Fibroblast of lung (primary cell): ENCODE measurements around the gene HIPK2.

Source experiments
- CTCF ChIP-seq, 2 donors: IDR thresholded peaks in 1 of 2; conservative IDR thresholded peaks in 1 of 2; 1 replicate in 1 of 2; 2 replicates in 1 of 2; pipeline ENCODE4 v1.5.1; 2011 to 2012; ENCODE audit warnings: low read length in 2 of 2, control low read depth in 1 of 2, inconsistent platforms in 1 of 2, low read depth in 1 of 2, mild to moderate bottlenecking in 1 of 2
- EZH2 ChIP-seq: IDR thresholded peaks from 2 replicates; pipeline ENCODE4 v1.5.1; 2012; ENCODE audit warnings: low read length, control low read depth, mild to moderate bottlenecking; ENCODE audit errors: missing control alignments

DNA sequence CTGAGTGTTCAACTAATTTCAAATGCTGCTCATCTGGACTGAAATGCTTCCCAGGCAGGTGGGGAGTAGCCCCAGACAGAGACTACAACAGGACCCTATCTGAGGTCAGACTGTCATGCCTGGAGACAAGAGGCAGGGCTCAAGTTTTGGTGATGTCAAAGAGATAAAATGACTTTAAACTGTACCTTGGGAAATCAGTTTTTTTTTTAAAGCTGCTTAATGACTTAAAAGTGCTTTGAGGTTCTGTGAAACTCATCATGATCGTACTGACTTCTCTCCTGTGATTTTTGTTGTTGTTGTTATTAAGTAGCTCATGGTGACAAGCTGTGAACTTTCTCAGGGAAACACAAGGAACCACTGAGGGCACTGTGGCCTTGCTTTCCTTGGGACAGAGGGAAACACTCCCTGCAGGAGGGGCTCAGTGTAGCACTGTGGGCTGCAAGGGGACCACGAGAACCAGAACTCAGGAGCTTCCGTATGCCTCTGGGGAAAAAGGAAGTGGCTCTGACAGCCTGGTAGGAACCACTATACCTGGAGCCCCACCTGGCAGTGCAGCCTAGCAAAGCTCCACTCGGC, 9.5 kb downstream of the HIPK2 start:
- TF ChIP-seq CTCF (conservative IDR thresholded peaks at IDR 0.05 in 1 of 2, IDR thresholded peaks at IDR 0.05 in 1 of 2; ENCODE audit: low read depth in 1 of 2, low read length in 2 of 2), result no peak
- TF ChIP-seq EZH2, result no peak
